ENCODE data around the gene KCNC1. TPM values are rescaled to one million over a fixed set of nuclear protein-coding genes. Genes with fewer than 3 reads are reported as not detected.

KCNC1 gene
- polyA plus RNA-seq, 1 of the 3 experiments (the other 2 are of a cell fraction) = 0.18 TPM

DNA sequence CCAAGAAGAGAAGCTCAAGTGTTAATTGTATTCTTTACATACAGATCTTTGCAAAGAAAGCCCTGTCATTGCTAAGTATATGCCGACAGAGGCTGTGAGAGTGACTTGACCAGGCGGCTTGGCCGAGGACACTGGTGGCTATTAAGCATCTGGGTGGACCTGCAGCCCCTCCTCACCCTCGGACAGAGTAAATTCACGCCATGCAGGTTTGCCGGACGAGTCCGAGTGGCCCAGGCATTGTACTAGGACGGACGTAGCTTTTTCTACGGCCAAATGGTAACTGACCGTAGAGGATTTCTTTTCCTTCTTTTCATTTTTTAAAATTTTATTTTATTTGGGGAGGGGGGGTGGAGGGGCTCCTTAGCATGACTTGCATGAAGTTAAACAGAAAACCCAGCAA lies 47.0 kb downstream of the KCNC1 start:
- POLR2A ChIA-PET = no interaction called here
- H3K9me2 ChIP-seq = no peaks in the 10 kb centered on the region

GRCh38 chr11:17782145-17782544 lies 47.6 kb downstream of the KCNC1 start:
- no peak for TF ChIP-seq EP300 (IDR thresholded peaks at IDR 0.05; ENCODE audit: borderline replicate concordance in 1 of 2, low read depth in 1 of 2, low read length in 1 of 2)
- no peaks in the 10 kb centered on the region for H3K9me3 ChIP-seq
- H3K4me2 ChIP-seq = no peak overlapping the region
- H3K27me3 ChIP-seq (ENCODE audit: insufficient read depth) = no peaks in the 10 kb centered on the region
- no peak for DNase-seq
- H4K20me1 ChIP-seq (ENCODE audit: insufficient read depth) = no peaks in the 10 kb centered on the region
- H3K9me2 ChIP-seq = no peaks in the 10 kb centered on the region
- no peaks in the 10 kb centered on the region for H3K79me2 ChIP-seq (ENCODE audit: insufficient read depth)
- no peak overlapping the region for H3K27ac ChIP-seq (ENCODE audit: low read depth in 2 of 2, low read length in 1 of 2)
- POLR2A ChIA-PET = no interaction called here
- no peak overlapping the region for H3K4me3 ChIP-seq (ENCODE audit: low read depth in 2 of 2, low read length in 1 of 2)
- no peak overlapping the region for H2AFZ ChIP-seq (ENCODE audit: low read depth)
- no peaks in the 10 kb centered on the region for H3F3A ChIP-seq (replicated peaks; ENCODE audit: insufficient read depth)
- 84% methylated on average over 12 of the region's 12 CpGs for WGBS (ENCODE audit: low lambda C conversion rate)
- H3K9ac ChIP-seq = no peak overlapping the region
- no peaks in the 10 kb centered on the region for H3K4me1 ChIP-seq (ENCODE audit: control insufficient read depth in 1 of 2, insufficient read depth in 2 of 2, low read depth in 1 of 2, low read length in 1 of 2)
- H3K36me3 ChIP-seq (replicated peaks in 1 of 2; ENCODE audit: control insufficient read depth in 1 of 2, insufficient read depth in 2 of 2, low read length in 1 of 2) = no peaks in the 10 kb centered on the region
- CTCF ChIA-PET = interaction anchor here (0.9 to 1.8 kb wide), 3 partner anchors 20 to 197 kb away, joined by 3 to 4 read pairs (median 4); no protein-coding TSS in a partner anchor

More for the DNA sequence above, 47.0 kb downstream of the KCNC1 start:
- Histone ChIP-seq H3K27ac (ENCODE audit: low read depth in 2 of 2, low read length in 1 of 2) (no peak overlapping the region), H3K9ac (no peak overlapping the region), H2AFZ (ENCODE audit: low read depth) (no peak overlapping the region), H3K4me1 (ENCODE audit: control insufficient read depth in 1 of 2, insufficient read depth in 2 of 2, low read depth in 1 of 2, low read length in 1 of 2) (no peaks in the 10 kb centered on the region), H3K36me3 (replicated peaks in 1 of 2; ENCODE audit: control insufficient read depth in 1 of 2, insufficient read depth in 2 of 2, low read length in 1 of 2) (no peaks in the 10 kb centered on the region), H3K4me2 (no peak overlapping the region), H3F3A (replicated peaks; ENCODE audit: insufficient read depth) (no peaks in the 10 kb centered on the region), H4K20me1 (ENCODE audit: insufficient read depth) (no peaks in the 10 kb centered on the region), H3K27me3 (ENCODE audit: insufficient read depth) (no peaks in the 10 kb centered on the region), H3K9me3 (no peaks in the 10 kb centered on the region), H3K79me2 (ENCODE audit: insufficient read depth) (no peaks in the 10 kb centered on the region), H3K4me3 (ENCODE audit: low read depth in 2 of 2, low read length in 1 of 2) (no peak overlapping the region)
- TF ChIP-seq, protein P1, sequence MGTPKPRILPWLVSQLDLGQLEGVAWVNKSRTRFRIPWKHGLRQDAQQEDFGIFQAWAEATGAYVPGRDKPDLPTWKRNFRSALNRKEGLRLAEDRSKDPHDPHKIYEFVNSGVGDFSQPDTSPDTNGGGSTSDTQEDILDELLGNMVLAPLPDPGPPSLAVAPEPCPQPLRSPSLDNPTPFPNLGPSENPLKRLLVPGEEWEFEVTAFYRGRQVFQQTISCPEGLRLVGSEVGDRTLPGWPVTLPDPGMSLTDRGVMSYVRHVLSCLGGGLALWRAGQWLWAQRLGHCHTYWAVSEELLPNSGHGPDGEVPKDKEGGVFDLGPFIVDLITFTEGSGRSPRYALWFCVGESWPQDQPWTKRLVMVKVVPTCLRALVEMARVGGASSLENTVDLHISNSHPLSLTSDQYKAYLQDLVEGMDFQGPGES (IDR thresholded peaks at IDR 0.05; ENCODE audit: low read depth, low read length) = no peak
- TF ChIP-seq, protein P2, sequence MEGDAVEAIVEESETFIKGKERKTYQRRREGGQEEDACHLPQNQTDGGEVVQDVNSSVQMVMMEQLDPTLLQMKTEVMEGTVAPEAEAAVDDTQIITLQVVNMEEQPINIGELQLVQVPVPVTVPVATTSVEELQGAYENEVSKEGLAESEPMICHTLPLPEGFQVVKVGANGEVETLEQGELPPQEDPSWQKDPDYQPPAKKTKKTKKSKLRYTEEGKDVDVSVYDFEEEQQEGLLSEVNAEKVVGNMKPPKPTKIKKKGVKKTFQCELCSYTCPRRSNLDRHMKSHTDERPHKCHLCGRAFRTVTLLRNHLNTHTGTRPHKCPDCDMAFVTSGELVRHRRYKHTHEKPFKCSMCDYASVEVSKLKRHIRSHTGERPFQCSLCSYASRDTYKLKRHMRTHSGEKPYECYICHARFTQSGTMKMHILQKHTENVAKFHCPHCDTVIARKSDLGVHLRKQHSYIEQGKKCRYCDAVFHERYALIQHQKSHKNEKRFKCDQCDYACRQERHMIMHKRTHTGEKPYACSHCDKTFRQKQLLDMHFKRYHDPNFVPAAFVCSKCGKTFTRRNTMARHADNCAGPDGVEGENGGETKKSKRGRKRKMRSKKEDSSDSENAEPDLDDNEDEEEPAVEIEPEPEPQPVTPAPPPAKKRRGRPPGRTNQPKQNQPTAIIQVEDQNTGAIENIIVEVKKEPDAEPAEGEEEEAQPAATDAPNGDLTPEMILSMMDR (IDR thresholded peaks at IDR 0.05) = no peak
- CTCF ChIA-PET = interaction anchor here (0.9 to 1.8 kb wide), 2 partner anchors 20 to 125 kb away, joined by 3 to 4 read pairs; no protein-coding TSS in a partner anchor
- DNase-seq = no peak
- WGBS (ENCODE audit: low lambda C conversion rate) = 71% methylated on average over 12 of the region's 12 CpGs

DNA sequence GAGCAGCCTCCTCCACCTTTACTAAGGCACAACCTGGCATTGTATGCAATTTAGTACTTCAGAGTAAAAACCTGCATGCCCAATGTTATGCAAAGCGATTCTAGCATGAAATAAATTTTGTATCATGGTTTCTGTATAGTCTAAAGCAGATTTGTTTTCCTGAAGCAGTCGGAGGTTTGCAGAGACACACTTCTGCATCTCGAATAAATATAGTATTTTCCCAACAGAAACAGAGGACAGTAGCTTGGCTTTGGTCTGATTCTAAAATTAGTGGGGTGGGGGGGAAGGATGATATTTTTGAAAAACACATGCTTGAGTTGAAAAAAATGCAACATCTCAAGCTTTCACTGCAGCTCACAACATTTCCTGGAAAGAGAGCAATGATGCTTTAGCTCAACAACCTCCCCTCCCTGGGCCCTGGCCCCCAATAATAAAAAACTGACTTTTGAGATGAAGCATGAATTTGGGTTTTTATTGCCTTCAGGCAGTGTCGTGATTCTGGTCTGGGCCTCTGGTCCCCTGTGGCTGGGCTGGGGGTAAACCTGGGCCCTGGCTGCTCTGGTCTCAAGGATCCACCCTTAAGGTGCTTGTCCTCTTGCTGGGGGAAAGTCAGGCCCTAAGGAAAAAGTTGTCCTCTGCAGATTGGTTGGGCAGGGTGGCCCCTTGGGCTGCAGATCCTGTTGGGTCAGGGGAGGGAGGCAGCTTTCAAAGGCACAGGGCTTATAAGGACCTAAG lies 48.2 kb downstream of the KCNC1 start:
- Histone ChIP-seq H3K9ac (no peak overlapping the region), H3K27ac (ENCODE audit: low read depth in 2 of 2, low read length in 1 of 2) (no peak overlapping the region), H2AFZ (ENCODE audit: low read depth) (no peak overlapping the region), H3K27me3 (ENCODE audit: insufficient read depth) (no peaks in the 10 kb centered on the region), H3K36me3 (replicated peaks in 1 of 2; ENCODE audit: control insufficient read depth in 1 of 2, insufficient read depth in 2 of 2, low read length in 1 of 2) (no peaks in the 10 kb centered on the region), H4K20me1 (ENCODE audit: insufficient read depth) (no peaks in the 10 kb centered on the region), H3K9me2 (no peaks in the 10 kb centered on the region), H3K79me2 (ENCODE audit: insufficient read depth) (no peaks in the 10 kb centered on the region), H3K9me3 (no peaks in the 10 kb centered on the region), H3K4me1 (ENCODE audit: control insufficient read depth in 1 of 2, insufficient read depth in 2 of 2, low read depth in 1 of 2, low read length in 1 of 2) (no peaks in the 10 kb centered on the region), H3K4me2 (no peak overlapping the region), H3F3A (replicated peaks; ENCODE audit: insufficient read depth) (no peaks in the 10 kb centered on the region), H3K4me3 (ENCODE audit: low read depth in 2 of 2, low read length in 1 of 2) (no peak overlapping the region)
- POLR2A ChIA-PET = no interaction called here
- no peak for DNase-seq
- WGBS (ENCODE audit: low lambda C conversion rate) = 63% methylated on average over 4 of the region's 4 CpGs
- TF ChIP-seq RFX5 (IDR thresholded peaks at IDR 0.05; ENCODE audit: low read length) = no peak
- TF ChIP-seq SMC3 (IDR thresholded peaks at IDR 0.05; ENCODE audit: low read depth, low read length) = no peak
- CTCF ChIA-PET = interaction anchor here (0.9 to 1.8 kb wide), 3 partner anchors 19 to 196 kb away, joined by 3 to 4 read pairs (median 4); no protein-coding TSS in a partner anchor

All from SK-N-SH (cell line).